Breast epithelium (tissue), 3 donors: ENCODE results near the gene MICAL3.

ENCODE experiments used
- POLR2A ChIP-seq: fragments of 450-650 bp; IDR thresholded peaks from one replicate; pipeline ENCODE4 v1.6.1; 2016; ENCODE audit warnings: antibody characterized with exemption, mild to moderate bottlenecking, moderate library complexity
- POLR2AphosphoS5 ChIP-seq, 3 donors: sonication (generic); formaldehyde crosslinking; IDR thresholded peaks; one replicate each; pipeline ENCODE4 v1.6.1; 2017; ENCODE audit warnings: antibody characterized with exemption in 3 of 3
- TF ChIP-seq, protein P1 (sequence below), 3 donors: fragments of 450-650 bp; IDR thresholded peaks; one replicate each; pipeline ENCODE4 v1.5.1; 2016 to 2017; ENCODE audit warnings: antibody characterized with exemption in 3 of 3, mild to moderate bottlenecking in 3 of 3, moderate library complexity in 3 of 3

DNA sequence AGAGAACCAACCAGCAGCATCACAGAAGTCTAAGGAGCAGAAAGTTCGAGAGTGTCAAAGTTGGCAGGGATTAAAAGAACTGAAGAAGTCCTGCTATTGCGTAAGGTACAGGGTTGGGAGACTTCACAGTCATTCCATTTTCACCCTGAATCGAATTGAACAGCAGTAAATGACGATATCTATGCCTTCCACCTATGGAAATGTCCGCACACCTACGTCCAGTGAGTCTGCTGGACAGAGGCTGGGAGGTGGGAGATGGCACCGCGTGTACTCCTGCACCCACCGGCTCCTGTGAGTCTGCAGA, 116.7 kb downstream of the MICAL3 start:
- TF ChIP-seq, protein P1, sequence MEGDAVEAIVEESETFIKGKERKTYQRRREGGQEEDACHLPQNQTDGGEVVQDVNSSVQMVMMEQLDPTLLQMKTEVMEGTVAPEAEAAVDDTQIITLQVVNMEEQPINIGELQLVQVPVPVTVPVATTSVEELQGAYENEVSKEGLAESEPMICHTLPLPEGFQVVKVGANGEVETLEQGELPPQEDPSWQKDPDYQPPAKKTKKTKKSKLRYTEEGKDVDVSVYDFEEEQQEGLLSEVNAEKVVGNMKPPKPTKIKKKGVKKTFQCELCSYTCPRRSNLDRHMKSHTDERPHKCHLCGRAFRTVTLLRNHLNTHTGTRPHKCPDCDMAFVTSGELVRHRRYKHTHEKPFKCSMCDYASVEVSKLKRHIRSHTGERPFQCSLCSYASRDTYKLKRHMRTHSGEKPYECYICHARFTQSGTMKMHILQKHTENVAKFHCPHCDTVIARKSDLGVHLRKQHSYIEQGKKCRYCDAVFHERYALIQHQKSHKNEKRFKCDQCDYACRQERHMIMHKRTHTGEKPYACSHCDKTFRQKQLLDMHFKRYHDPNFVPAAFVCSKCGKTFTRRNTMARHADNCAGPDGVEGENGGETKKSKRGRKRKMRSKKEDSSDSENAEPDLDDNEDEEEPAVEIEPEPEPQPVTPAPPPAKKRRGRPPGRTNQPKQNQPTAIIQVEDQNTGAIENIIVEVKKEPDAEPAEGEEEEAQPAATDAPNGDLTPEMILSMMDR (IDR thresholded peaks at IDR 0.05): no peak
- TF ChIP-seq POLR2A: no peak
- no peak for TF ChIP-seq POLR2AphosphoS5 (IDR thresholded peaks at IDR 0.05)
